DMS153 treated with DMSO at 0.1 percent for 48 hours (cell line): ENCODE results near the gene DAPK1.

Source experiments
- DNase-seq: peaks from one replicate; lab custom pipeline; 2025; ENCODE audit not compliant: unreplicated experiment; lab: John Stamatoyannopoulos, UW

The DAPK1 gene

DNA sequence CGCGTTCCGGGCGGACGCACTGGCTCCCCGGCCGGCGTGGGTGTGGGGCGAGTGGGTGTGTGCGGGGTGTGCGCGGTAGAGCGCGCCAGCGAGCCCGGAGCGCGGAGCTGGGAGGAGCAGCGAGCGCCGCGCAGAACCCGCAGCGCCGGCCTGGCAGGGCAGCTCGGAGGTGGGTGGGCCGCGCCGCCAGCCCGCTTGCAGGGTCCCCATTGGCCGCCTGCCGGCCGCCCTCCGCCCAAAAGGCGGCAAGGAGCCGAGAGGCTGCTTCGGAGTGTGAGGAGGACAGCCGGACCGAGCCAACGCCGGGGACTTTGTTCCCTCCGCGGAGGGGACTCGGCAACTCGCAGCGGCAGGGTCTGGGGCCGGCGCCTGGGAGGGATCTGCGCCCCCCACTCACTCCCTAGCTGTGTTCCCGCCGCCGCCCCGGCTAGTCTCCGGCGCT, at the start of gene DAPK1:
Gene DAPK1, plus strand, starts transcription at position 264 of the 442 bp plus-strand sequence. CDS start 1,211 bp downstream, outside the sequence.
- no peak for DNase-seq

DNA sequence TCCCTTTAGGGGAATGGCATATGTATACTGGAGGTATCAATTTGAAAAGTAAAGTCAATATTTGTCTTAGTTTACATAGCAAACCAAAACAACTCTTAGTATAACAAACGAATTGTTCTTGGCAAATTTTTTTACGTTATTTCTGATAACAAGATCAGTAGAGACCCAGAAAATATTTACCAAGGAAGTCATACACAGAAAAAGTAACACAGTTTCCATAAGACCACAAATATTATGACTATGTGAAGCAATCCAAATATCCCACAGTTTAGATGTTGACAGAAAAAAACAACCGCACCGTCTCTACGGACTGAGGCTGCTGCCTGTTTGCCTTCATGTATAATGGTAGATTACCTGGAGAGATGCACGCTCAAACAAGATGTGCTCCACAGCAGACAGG, 46.5 kb upstream of the DAPK1 start:
- no peak for DNase-seq

DNA sequence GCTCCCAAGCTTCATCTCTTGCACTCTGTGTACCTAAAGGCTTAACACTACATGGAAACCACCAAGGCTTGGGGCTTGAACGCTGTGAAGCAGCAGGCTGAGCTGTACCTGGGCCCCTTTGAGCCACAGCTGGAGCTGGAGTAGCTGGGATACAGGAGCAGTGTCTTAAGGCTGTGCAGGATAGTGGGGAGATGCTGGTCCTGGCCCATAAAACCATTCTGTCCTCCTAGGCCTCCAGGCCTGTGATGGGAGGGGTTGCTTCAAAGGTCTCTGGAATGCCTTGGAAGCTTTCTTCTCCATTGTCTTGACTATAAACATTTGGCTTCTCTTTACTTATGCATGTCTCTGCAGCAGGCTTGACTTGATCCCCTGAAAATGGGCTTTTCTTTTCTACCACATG, 42.3 kb upstream of the DAPK1 start:
- no peak for DNase-seq

DNA sequence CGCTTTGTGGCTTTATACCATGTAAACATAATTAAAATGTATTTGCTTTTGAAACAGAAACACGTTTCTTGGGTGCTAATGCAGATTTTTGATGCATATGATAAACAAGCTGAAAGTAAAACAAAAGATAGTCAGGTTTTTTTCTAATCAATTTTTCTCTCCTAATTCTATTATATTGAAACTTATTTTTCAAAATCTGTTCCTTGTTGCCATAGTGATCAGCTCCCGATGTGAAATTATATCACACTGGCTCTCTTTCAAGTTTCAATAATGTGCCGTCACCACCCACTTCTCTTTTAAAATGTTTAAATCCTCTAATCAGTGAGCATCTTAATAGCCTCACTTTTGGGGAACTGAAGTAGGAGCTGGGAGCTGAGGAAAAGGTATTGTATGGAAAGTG, 36.4 kb upstream of the DAPK1 start:
- DNase-seq: no peak

DNA sequence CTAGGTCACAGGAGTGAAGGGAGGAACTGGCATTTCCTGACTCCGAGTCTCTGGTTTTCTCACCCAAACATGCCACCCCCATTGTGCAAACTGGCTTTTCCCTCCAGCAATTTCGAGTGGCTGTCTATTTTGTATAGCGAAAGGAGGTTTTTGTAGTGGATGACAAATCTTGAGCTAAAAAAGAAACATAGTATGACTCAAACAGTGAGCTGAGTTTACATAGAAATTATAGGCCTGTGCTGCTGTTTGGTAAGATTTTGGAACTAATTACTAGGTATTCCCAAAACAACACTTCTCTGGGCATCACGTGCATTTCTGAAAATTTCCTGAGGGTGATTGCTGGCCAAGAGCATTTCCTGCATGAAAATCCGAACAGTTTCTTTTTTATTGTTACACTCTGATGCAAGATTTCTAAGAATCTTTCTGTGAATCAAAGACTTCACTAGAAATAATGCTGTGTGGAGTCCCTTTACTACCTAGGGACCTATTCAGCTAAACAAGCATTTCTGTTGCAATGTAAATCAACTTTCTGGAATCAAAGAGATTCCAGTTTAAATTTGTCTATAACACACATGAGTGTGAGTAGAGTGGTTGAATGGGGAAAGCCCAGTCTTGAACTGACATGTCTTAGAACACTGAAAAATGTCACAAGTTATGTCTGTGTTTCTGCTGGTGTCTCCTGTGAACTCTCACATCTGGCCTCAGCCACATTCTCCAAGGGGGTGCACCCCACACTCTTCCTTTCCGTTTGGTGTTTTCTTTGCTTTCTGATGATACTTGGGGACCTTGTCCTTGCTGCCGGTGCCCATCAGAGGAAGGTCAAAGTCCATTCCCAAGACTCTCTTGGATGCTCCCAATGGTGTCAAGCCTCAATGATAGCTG, 33.3 kb upstream of the DAPK1 start:
- DNase-seq: no peak

DNA sequence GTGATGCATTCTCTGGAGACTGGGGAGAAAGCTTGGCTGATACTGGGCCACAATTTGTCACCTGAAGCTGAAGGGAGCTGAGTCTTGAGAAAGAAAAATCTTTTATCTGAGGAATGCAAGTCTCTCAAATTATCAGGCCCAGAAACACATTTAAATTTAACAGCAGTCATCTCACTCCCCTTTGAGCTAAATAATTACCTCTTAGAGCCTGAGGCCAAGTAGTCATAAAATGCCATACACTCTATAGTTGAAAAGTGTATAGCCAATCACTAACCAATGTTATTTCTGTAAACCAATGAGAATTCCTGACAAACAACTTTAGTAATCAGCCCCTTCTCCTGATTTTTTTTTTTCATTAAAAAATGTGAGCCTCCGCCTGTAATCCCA, 32.7 kb upstream of the DAPK1 start:
- DNase-seq: no peak

DNA sequence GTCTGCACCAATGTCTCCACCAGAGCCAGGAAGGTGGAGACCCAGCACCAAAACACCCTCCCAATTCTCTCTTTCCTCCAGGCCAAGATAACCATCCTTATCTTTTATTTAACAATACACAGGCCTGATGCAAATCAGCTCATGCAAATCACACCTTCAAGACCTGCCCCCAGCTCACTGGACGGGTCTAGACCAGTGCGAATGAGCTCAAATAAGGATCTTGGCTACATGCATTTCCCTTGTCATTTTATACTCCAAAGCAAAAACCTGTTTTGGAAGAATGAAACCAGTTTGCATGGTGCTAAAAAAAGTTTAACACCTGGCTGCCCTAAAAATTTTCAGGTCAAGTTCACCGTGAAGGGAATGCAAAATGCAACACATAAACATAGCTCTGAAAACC, 31.9 kb upstream of the DAPK1 start:
- no peak for DNase-seq

DNA sequence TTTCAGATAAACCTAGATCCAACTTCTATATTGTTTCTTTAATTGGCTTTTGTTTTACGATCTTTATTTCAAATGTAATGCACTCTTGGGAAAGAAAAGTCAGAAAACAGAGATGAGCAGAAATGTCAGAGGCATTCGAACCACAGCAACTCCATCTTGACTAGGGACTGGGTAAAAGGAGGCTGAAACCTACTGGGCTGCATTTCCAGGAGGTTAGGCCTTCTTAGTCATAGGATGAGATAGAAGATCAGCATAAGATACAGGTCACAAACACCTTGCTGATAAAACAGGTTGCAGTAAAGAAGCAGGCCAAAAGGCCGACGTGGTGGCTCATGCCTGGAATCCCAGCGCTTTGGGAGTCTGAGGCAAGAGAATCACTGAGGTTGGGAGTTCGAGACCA, 30.5 kb upstream of the DAPK1 start:
- no peak for DNase-seq

DNA sequence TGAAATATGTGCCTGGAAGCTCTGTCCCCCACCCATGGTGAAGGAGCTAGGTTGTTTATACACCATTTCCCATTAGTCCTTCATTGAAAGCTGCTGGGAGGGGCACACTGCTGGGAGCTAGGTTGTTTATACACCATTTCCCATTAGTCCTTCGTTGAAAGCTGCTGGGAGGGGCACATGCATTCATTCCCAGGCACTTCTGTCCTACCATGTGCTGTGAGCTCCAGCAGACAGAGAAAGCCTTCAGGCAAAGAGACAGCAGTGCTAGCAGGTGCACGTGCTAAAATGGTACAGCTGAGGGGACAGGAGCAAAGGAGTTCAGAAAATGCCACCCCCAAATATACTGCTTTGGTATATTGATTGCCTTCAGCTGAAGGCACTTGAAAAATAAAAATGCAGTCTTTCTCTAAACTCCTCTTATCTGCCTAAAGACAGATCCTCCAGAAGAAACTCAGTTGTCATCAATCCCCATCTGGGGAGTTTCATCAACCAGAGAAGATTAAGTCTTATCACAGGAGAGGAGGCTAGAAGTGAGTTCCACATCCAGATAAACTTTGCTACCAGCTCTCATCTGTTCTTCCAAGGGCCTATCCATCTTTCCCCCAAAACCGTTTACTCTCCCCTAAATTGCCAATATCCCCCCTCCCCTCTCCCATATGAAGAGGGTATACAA, 27.7 kb upstream of the DAPK1 start:
- no peak for DNase-seq

DNA sequence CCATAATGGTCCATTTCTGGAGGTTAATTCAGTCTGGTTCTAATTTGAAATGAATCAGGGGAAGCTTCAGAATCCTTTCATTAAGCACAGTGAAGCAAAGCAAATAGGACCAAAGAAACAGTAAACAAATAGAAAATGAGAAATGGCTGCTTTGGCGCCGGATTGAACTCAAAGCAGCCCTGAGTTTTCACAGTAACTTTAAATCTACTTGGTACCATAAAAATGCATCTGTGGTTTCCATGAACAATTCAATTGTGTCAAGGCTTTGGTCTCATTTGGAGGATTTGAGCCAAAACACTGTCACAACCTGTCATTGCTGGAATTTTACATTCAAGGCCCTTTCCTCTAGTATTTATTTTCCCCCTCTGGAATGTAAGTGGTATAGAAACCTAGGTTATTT, 25.9 kb upstream of the DAPK1 start:
- no peak for DNase-seq

DNA sequence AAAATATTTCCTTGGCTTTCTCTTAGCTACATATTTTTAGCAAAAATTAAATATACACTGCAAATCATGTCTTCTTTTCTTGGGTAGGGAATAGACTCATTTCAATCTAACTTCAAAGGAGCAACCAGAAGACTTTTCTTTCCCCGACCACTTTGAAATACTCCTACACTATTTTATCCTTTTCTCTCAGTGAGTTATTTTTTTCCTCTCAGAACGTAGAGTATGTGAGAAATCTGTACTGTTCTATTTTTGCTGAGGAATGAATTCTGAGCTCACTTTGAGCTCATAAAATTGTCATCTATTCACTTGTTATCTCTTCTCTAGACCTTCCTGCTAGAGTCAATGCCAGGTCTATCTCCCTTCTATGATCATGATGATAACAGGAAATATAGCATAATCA, 22.2 kb upstream of the DAPK1 start:
- DNase-seq: no peak

DNA sequence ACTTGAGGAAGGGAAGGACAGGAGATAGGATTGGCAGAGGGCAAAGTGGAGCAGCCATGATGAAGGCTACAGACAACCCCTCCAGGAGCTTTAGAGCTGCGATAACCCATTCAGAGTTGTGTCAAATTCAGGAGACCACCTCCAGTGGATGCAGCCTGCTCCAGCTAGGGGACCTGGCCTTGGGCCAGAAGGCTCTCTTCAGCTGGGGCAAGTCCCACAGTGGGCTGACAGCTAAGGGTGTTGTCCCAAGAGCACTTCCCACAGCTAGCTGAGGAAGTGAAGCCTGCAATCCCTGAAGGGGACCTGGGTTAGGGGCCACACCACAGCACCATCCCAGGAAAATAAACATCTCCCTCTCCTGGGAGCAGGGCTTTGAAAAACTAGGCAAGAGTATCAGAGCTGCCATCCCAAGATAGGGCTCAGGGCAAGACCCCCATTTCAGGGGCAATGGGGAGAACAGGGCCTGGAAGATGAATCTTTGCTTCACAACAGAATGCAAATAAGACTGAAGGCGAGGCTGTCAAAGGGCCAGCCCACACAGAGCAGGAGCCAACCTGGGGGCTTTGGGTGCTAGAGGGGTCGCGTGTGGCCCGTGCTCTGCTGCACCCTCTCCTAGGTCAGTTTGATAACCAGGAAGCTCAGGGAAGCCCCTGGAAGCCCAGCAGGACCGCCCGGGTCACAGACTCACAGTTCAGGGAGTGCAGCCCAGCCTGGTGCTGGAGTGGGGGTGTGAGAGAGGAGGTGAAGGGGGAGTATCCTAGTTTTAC, 19.3 kb upstream of the DAPK1 start:
- DNase-seq: no peak

DNA sequence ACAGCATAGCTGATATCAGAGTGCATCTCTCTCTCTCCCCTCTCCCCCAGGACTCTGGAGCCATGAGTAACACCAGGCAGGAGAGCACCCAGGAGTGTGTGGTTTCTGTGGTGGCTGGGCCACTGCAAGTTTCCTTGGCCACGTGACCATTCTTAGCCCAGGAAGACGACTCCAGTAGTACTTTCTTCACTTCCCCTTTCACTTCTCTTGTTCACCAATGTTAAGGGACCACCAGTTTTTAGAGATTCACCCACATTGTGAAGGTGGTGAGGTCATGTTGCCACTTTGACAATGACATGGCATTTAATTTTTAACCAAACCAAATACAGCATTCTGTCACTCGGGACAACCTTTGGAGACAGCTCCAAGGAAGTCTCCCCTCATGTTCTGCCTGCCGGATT, 17.9 kb upstream of the DAPK1 start:
- no peak for DNase-seq

DNA sequence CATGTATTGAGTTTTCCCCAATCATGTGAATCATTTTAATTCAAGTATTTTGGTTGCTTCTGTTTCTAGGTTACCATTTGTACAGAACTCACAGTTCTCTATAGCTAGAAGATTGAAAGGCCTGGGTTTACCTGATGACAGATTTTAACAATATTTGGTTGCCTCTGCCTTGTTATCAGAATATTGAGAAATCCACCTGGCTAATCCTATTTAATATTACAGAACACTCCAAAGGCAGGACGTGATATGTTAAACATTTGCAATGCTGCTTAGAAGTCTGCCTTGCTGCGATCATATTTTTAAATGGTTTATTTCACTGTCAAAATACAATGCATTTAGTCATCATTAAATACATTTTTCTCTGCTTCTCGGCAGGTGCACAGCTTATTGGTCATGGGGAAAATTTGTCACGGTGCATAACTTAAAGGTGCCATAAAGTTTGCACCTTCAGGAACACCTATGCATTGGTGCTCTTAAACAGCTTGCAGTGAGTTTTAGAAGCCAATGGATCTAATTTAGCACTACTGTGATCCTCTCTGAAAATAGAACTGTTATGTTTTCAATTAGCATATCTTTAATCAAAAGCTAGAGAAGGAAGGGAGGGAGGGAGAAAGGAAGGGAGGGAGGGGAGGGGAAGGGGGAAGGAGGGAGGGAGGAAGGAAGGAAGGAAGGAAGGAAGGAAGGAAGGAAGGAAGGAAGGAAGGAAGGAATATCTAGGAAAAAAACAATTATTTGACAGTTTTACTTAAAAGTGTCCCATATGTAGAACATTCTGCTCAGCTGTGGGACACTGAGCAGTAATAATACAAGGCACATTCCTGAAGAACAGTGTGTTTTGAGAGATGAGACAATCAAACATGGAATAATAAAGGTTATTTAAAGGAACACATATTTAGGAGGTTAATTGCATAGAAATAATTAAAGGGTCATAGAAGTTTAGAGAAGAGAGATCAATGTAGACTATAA, 15.5 kb upstream of the DAPK1 start:
- DNase-seq: no peak

DNA sequence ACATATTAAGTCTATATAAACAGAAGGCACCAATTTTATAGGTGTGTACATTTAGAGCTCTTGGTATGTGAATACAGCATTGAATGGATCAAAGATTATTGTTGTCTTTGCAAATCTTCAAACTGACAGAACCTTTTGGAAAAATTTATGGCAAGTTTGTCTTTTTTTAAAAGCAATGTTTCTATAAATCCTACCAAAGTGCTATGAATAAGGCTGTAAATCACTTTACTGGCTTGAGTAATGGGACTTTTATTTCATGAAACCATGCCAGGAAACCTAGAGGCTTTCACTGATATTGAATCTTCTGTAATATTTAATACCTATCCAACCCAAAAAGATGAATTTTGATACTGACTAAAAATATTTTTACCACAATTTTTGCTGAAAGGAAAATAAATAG, 7.4 kb upstream of the DAPK1 start:
- DNase-seq: no peak

DNA sequence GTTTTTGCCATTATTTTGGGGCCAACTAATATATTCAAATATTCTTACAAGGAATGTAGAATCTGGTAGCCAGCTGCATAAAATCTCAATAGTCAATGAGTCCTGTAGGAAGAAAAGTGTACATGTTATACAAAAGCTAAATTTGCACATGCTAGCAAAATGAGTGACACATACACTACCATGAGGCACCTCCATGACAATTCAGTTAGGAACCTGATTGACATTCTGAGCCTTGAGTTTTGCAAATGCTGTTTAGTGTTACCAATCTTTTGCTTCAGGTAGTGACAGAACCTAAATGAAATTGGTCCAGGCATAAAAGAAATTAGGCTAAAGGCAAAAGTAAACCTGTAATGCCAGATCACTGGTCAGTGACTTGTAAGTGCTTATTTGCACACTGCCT, 6.8 kb upstream of the DAPK1 start:
- DNase-seq: no peak

DNA sequence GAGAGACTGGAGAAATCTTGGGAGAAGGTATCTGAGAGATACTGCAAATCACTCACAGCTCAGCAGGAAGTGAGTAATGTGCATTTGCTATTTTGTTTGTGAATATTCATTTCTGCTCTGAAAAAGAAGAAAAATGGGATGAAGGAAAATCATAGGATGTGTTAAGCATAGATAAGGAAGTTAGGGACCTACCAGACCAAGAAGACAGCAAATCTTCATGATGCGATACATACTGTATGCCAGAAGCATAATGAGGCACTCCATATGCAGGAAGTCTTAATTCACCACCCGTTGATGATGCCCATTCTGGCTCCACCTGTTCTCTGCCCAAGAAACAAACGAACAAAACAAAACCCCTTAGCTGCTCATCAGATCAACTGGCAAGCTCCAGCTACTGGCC, 6.1 kb upstream of the DAPK1 start:
- no peak for DNase-seq

DNA sequence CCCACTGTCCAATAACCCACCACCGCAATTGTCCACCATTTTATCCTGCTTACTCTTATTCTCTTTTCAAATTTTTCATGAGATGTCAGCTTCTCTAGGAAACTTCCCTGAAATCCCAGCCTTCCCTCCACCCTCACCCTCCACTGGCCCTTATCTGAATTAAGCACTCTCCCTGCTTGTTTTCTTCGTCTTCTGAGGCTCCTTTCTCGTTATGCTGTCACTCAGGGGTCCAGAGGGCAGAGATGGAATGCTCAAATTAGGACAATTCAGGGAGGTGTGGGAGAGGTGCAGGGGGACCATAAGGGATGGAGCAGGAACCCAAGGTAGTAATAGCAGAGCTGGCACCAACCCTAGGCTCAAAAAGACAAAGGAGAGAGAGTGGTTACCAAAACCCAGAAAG, 5.0 kb upstream of the DAPK1 start:
- DNase-seq: no peak

DNA sequence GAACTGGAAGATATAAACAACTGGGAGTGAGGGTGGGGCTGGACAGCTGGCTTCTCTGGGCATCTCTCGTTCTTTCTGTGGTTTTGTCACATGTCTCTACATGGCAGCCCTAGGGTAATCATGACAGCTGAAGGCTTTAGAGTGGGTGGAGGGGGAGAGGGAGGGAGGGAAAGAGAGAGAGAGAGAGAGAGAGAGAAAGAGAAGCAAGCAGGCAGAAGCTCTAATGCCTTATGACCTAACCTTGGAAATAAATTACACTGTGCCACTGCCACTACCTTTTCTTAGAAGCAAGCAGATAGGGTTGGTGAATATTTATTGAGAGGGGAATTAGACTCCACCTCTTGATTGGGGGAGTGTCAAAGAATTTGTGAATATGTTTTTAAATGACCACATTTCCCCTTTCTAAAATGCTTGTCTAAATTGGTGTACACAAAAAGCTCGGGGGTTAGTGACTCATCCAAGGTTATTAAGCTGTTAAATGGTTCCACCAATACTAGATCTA, 2.6 kb upstream of the DAPK1 start:
- DNase-seq: no peak

DNA sequence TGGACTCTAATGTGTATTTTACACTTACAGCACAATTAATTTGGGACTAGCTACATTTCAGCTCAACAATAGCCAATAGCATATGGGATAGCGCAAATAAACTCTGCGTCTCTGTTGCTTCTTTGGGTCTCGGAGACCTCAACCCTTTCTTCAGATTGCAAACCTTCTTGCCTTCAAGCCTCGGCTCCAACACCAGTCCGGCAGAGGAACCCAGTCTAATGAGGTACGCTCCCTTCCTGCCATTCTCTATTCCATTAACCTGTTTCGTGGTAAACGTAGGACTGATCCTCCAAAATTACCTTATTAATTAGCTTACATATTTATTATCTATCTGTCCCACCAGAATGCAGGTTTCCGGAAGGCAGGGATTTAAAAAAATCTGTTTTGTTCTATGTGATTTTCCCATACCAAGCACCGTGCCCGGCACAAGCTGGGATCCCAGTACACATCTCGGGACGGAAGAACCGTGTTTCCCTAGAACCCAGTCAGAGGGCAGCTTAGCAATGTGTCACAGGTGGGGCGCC, 525 bp upstream of the DAPK1 start:
- DNase-seq: no peak
